Urothelium cell line (cell line): ENCODE results near the gene ZNF236.

Experiments
- DNase-seq: peaks from one replicate; pipeline ENCODE4 v3.0.0; 2011; ENCODE audit warnings: low spot score, mixed read lengths
- FAIRE-seq: peaks from 2 replicates; lab custom pipeline; 2011; peaks lifted over from hg19 to GRCh38; lab: Jason Lieb, UNC

The ZNF236 gene

GRCh38 chr18:76819411-76820136 is 2.8 kb upstream of the ZNF236 start:
- no peak for DNase-seq
- no peak for FAIRE-seq

- DNase-seq (no peak), FAIRE-seq (no peak)
Observed at GRCh38 chr18:76821356-76821874, 942 bp upstream of the ZNF236 start.

DNA sequence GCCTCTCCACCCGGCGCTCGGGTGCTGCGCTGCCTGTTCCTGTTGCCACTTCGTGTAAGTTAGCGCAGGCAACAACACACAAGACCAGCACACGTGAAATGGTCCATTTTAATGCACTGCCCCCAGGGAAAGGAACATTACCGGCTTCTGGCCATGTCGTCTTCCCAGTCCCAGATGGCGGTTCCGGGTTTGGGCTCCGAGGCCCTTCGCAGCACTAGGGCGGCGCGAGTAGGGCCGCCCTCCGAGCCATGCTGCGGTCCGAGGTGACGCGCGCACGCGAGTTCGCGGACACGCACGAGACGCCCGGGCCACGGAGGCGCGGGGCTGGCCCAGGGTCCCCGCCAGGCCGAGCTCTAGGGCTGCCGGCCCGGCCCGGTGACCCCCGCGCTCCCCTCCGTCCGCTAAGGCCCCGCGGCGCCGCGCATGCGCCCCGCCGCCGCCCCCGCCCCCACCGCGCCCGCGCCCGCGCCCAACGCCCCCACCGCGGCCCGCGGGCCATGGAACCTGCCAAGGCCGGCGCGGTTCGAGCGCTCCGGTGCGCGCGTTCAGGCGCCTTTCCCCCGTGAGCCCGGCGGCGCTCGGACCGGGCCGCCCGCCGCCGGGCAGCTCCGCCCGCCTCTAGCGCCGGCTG is 367 bp upstream of the ZNF236 start:
- DNase-seq (peak; percentile 80), FAIRE-seq (no peak)

DNA sequence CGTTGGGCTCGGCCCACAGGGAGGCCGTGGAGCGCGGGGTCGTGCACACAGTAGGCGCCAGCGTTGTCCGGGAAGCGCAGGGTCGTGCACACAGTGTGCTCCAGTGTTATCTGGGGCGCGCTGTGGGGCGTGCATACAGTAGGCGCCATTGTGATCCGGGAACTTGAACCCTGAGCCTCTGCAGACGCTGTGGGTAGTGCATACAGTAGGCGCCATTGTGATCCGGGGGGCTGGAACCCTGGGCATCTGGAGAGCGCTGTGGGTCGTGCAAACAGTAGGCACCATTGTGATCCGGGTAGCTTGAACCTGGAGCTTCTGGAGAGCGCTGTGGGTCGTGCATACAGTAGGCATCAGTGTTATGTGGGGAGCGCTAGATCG is 793 bp downstream of the ZNF236 start:
- FAIRE-seq (no peak), DNase-seq (no peak)

- DNase-seq (no peak), FAIRE-seq (no peak)
Observed at GRCh38 chr18:76823587-76824011, 1.2 kb downstream of the ZNF236 start.

- DNase-seq = no peak
Observed at GRCh38 chr18:76824145-76824676, 1.9 kb downstream of the ZNF236 start.

GRCh38 chr18:76824754-76825153 is 2.4 kb downstream of the ZNF236 start:
- FAIRE-seq (no peak), DNase-seq (no peak)

More at GRCh38 chr18:76824145-76824676, 1.9 kb downstream of the ZNF236 start:
- no peak for FAIRE-seq

DNA sequence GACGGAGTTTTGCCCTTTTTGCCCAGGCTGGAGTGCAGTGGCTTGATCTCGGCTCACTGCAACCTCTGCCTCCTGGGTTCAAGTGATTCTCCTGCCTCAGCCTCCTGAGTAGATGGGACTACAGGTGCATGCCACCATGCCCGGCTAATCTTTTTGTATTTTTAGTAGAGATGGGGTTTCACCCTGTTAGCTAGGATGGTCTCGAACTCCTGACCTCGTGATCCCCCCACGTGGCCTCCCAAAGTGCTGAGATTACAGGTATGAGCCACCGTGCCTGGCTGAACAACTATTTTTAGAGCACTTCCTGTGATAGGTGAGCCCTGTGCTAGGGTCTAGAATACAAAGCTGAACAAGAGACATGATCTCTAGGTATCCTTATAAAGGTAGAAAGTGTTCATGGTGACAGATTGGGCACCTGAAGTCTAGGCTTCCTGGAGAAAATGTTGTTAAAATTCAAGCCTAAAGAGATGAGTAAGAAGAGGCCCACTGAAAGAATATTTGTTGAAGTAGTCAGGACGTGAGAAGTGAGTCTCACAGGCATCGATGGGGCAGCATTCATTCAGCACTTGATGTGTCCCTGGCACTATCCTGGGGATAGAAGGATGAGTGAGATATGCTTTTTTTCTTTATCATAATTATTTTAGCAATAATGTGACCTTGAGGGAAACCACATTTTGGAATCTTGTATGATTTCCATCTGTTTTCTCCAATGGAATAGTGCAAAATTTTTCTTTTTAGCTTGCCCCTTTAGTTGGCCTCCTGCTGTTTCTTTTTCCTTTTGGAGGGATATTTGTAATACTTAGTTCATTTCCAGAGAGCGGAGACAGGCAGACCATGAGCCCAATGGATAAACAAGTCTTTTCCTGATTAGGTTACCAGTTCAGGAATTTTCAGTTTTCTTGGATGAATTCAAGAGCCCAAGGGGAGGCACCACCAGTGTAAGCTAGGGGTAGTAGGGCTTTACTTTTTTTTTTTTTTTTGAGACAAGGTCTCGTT is 5.1 kb downstream of the ZNF236 start:
- FAIRE-seq (no peak), DNase-seq (no peak)

- FAIRE-seq (no peak), DNase-seq (no peak)
Observed at GRCh38 chr18:76834379-76834778, 12.0 kb downstream of the ZNF236 start.

GRCh38 chr18:76835380-76835779 is 13.0 kb downstream of the ZNF236 start:
- no peak for FAIRE-seq
- no peak for DNase-seq

GRCh38 chr18:76837071-76837470 is 14.7 kb downstream of the ZNF236 start:
- DNase-seq (no peak), FAIRE-seq (no peak)

DNA sequence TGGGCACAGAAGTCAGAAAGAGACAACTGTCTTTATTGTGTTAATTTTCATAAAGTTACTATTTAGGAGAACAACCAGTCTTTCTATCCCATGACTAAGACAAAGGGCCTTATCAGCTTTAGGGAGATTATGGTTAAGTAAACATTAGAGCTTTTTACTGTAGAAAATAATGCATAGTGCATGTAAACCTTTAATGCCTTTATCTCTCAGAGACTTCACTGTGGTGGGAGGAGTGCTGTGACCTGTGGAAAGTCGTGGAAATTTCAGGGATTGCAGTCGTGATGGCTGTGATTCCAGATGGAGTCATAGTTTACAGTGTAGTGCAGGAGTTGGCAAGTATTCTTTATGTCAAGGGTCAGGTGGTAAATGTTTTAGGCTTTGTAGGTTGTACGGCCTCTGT is 15.8 kb downstream of the ZNF236 start:
- FAIRE-seq (no peak), DNase-seq (no peak)

- DNase-seq (no peak), FAIRE-seq (no peak)
Observed at GRCh38 chr18:76839086-76839794, 16.9 kb downstream of the ZNF236 start.

DNA sequence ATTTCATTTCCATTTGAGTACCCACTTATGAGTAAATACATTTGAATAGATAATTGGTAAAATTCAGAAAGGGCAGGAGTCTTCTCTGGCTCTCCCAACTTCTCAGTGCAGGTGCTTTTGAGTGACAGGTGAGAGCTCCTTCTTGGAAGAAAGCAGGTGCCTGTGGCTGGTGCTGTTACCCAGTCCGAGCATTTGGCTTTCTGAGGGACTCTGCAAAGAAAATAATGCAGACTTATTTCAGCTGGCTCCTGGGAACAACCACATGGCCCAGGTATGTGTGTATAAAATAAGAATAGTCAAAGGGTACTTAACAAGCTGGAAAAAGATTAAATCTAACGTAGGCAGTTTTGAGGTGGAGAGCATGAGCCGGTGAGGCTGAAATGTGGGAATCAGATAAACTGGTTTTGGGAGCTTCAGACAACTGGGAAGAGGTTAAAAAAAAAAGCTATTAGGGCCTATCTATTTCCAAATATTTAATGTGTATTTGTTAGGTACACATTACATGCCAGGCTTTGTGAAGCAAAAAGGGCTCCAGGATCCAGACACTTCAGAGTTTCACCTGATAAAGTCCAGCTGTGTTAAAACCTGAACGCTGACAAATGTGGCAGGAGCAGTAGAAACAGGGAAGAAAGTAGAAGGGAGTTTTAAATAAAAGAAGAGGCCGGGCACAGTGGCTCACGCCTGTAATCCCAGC is 20.6 kb downstream of the ZNF236 start:
- no peak for FAIRE-seq
- no peak for DNase-seq

GRCh38 chr18:76844144-76844543 is 21.8 kb downstream of the ZNF236 start:
- DNase-seq (no peak), FAIRE-seq (no peak)

GRCh38 chr18:76844742-76845477 is 22.6 kb downstream of the ZNF236 start:
- FAIRE-seq (no peak), DNase-seq (no peak)

GRCh38 chr18:76846217-76846616 is 23.9 kb downstream of the ZNF236 start:
- DNase-seq = no peak
- FAIRE-seq = no peak

- DNase-seq (peak; percentile 17), FAIRE-seq (no peak)
Observed at GRCh38 chr18:76847916-76848315, 25.6 kb downstream of the ZNF236 start.

DNA sequence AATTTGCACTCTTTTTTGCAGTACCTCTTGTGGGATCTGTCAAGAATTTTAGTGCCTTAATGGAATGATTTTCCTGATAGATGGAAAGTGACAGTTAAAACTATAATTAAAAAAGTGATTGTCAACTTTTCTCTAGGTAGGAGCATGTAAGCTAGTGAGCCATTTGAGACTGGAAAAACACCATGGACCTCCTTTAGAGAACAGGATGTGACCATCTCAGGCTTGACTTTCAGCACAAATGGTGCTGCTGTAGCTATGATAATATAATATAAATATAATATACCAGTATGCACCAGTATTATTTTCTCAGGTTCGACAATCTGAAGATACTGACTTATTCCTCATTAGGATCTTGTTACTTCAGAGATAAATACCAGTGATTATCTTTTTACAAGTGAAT is 27.8 kb downstream of the ZNF236 start:
- DNase-seq (no peak), FAIRE-seq (no peak)
